SK-N-SH (cell line): ENCODE data around the gene CUL9. TPM values are rescaled to one million over a fixed set of nuclear protein-coding genes. Genes with fewer than 3 reads are reported as not detected.

Experiments
- CTCF ChIA-PET: fragments of 300-600, 350-600 bp; formaldehyde crosslinking; extraction: SDS; loops from one replicate; lab custom pipeline; 2021; lab: Yijun Ruan, JAX
- POLR2A ChIA-PET: fragments of 350-600 bp; sonication (Branson Sonifier 250); formaldehyde crosslinking; extraction: SDS; loops from one replicate; lab custom pipeline; 2020; ENCODE audit warnings: antibody characterized with exemption, inconsistent platforms; lab: Yijun Ruan, JAX
- DNase-seq: peaks from one replicate; pipeline ENCODE4 v3.0.0; 2012
- H2AFZ ChIP-seq: fragments of 200-600 bp; sonication (generic); 2 replicates; pipeline ENCODE4 v1.8.1; 2016; ENCODE audit warnings: antibody characterized with exemption, mild to moderate bottlenecking, low read depth
- H3F3A ChIP-seq: fragments of 200-600 bp; sonication (generic); replicated peaks from 2 replicates; pipeline ENCODE3; 2016; ENCODE audit warnings: antibody characterized with exemption, mild to moderate bottlenecking; ENCODE audit not compliant: insufficient read depth
- H3K27ac ChIP-seq, 2 experiments: fragments of 200-500 bp in 1 of 2; fragments of 200-600 bp in 1 of 2; sonication (Bioruptor generic) in 1 of 2; sonication (generic), shearing (Covaris generic) in 1 of 2; 2 replicates each; pipeline versions ENCODE4 v1.5.1 to v1.6.1; 2014 to 2016; ENCODE audit warnings: low read depth in 2 of 2, inconsistent platforms in 1 of 2, low read length in 1 of 2, mild to moderate bottlenecking in 1 of 2, mixed read lengths in 1 of 2
- H3K27me3 ChIP-seq: fragments of 200-600 bp; sonication (generic), shearing (Covaris generic); 2 replicates; pipeline ENCODE4 v1.6.1; 2016; ENCODE audit warnings: mixed run types; ENCODE audit not compliant: insufficient read depth
- H3K36me3 ChIP-seq, 2 experiments: fragments of 200-500 bp in 1 of 2; fragments of 200-600 bp in 1 of 2; sonication (Bioruptor generic) in 1 of 2; sonication (generic) in 1 of 2; replicated peaks in 1 of 2; 2 replicates each; pipeline versions ENCODE3 to v1.5.1; 2014 to 2016; ENCODE audit warnings: low read length in 1 of 2, mild to moderate bottlenecking in 1 of 2; ENCODE audit not compliant: insufficient read depth in 2 of 2, control insufficient read depth in 1 of 2
- H3K4me1 ChIP-seq, 2 experiments: fragments of 200-500 bp in 1 of 2; fragments of 200-600 bp in 1 of 2; sonication (Bioruptor generic) in 1 of 2; sonication (generic), shearing (Covaris generic) in 1 of 2; 2 replicates each; pipeline versions ENCODE4 v1.5.1 to v1.6.1; 2014 to 2016; ENCODE audit warnings: low read depth in 1 of 2, low read length in 1 of 2, mixed run types in 1 of 2; ENCODE audit not compliant: insufficient read depth in 2 of 2, control insufficient read depth in 1 of 2
- H3K4me2 ChIP-seq: fragments of 200-600 bp; sonication (generic), shearing (Covaris generic); 2 replicates; pipeline ENCODE4 v1.6.1; 2017; ENCODE audit warnings: mixed run types
- H3K4me3 ChIP-seq, 2 experiments: fragments of 200-500 bp in 1 of 2; fragments of 200-600 bp in 1 of 2; sonication (Bioruptor generic) in 1 of 2; sonication (generic), shearing (Covaris generic) in 1 of 2; 2 replicates each; pipeline versions ENCODE4 v1.5.1 to v1.8.1; 2014 to 2016; ENCODE audit warnings: low read depth in 2 of 2, inconsistent platforms in 1 of 2, low read length in 1 of 2, mild to moderate bottlenecking in 1 of 2, mixed read lengths in 1 of 2, moderate library complexity in 1 of 2
- H3K79me2 ChIP-seq: fragments of 200-600 bp; sonication (generic); 2 replicates; pipeline ENCODE4 v1.8.1; 2017; ENCODE audit warnings: mild to moderate bottlenecking; ENCODE audit not compliant: insufficient read depth
- H3K9ac ChIP-seq: fragments of 200-600 bp; sonication (generic); 2 replicates; pipeline ENCODE4 v1.6.1; 2017; ENCODE audit warnings: mixed run types
- H3K9me2 ChIP-seq: fragments of 200-600 bp; sonication (generic); 2 replicates; pipeline ENCODE4 v1.6.1; 2017; ENCODE audit warnings: mixed run types
- H3K9me3 ChIP-seq: fragments of 200-600 bp; sonication (generic); 2 replicates; pipeline ENCODE4 v1.6.1; 2017; ENCODE audit warnings: mixed run types, mild to moderate bottlenecking, moderate library complexity
- H4K20me1 ChIP-seq: fragments of 200-600 bp; sonication (generic); 2 replicates; pipeline ENCODE4 v1.6.1; 2017; ENCODE audit warnings: mild to moderate bottlenecking, mixed run types; ENCODE audit not compliant: insufficient read depth
- CTCF ChIP-seq: fragments of 200-600 bp; sonication (generic); IDR thresholded peaks from 2 replicates; pipeline ENCODE4 v1.6.1; 2017; ENCODE audit warnings: antibody characterized with exemption, mild to moderate bottlenecking, moderate library complexity
- ELF1 ChIP-seq: IDR thresholded peaks from 2 replicates; pipeline ENCODE4 v1.4.0; 2012
- EZH2phosphoT487 ChIP-seq: fragments of 200-600 bp; sonication (generic); IDR thresholded peaks from 2 replicates; pipeline ENCODE4 v1.6.1; 2017; ENCODE audit warnings: low read depth, mixed run types, mild to moderate bottlenecking, antibody characterized with exemption, moderate library complexity, borderline replicate concordance
- FOSL2 ChIP-seq: IDR thresholded peaks from 2 replicates; pipeline ENCODE4 v1.4.0; 2012; ENCODE audit warnings: low read depth, mild to moderate bottlenecking, moderate library complexity, borderline replicate concordance
- GABPA ChIP-seq: IDR thresholded peaks from 2 replicates; pipeline ENCODE4 v1.4.0; 2012; ENCODE audit warnings: low read depth, mild to moderate bottlenecking
- IRF3 ChIP-seq: fragments of 150-350 bp; IDR thresholded peaks from 2 replicates; pipeline ENCODE4 v1.6.1; 2016; ENCODE audit warnings: mild to moderate bottlenecking, low read depth, low read length
- JUND ChIP-seq: IDR thresholded peaks from 2 replicates; pipeline ENCODE4 v1.4.0; 2012
- MEF2A ChIP-seq: IDR thresholded peaks from 2 replicates; pipeline ENCODE4 v1.4.0; 2012; ENCODE audit warnings: low read depth, borderline replicate concordance
- PBX3 ChIP-seq: IDR thresholded peaks from 2 replicates; pipeline ENCODE4; 2012
- POLR2AphosphoS5 ChIP-seq: IDR thresholded peaks from 2 replicates; pipeline ENCODE4 v1.6.1; 2012; ENCODE audit warnings: low read depth, low read length
- RAD21 ChIP-seq: IDR thresholded peaks from 2 replicates; pipeline ENCODE4 v1.6.1; 2012; ENCODE audit warnings: mild to moderate bottlenecking, low read length
- REST ChIP-seq: IDR thresholded peaks from 2 replicates; pipeline ENCODE4 v1.6.1; 2012; ENCODE audit warnings: mild to moderate bottlenecking, low read depth, low read length, moderate library complexity
- RFX5 ChIP-seq: IDR thresholded peaks from 2 replicates; pipeline ENCODE4 v1.6.1; 2012; ENCODE audit warnings: mild to moderate bottlenecking, improper control_type of control experiment, low read length
- SIN3A ChIP-seq: IDR thresholded peaks from 2 replicates; pipeline ENCODE4 v1.6.1; 2012; ENCODE audit warnings: low read depth, mild to moderate bottlenecking, low read length, moderate library complexity, borderline replicate concordance
- TAF1 ChIP-seq: IDR thresholded peaks from 2 replicates; pipeline ENCODE4 v1.6.1; 2012; ENCODE audit warnings: low read depth, mild to moderate bottlenecking, low read length, moderate library complexity, borderline replicate concordance
- USF1 ChIP-seq: IDR thresholded peaks from 2 replicates; pipeline ENCODE4 v1.4.0; 2012; ENCODE audit warnings: low read depth, borderline replicate concordance
- YY1 ChIP-seq: IDR thresholded peaks from 2 replicates; pipeline ENCODE4 v1.4.0; 2012; ENCODE audit warnings: low read depth, mild to moderate bottlenecking
- WGBS: methylation state at CpG from one replicate; pipeline ENCODE4 v1.1.6; 2017; ENCODE audit warnings: low lambda C conversion rate; 5-methylcytosine and 5-hydroxymethylcytosine counted together
- polyA plus RNA-seq, 3 experiments: library from polyadenylated mRNA; depleted of rRNA; stranded (reverse); fragments of >200 nt; gene quantifications; 2 replicates each; pipeline ENCODE4 v1.2.3, GENCODE V29; 2012

CUL9 gene
- polyA plus RNA-seq, 1 of the 3 experiments (the other 2 are of a cell fraction) = 37.7 TPM

- Histone ChIP-seq H3K9me3 (no peaks in the 10 kb centered on the region), H2AFZ (no peak overlapping the region), H3K9ac (no peak overlapping the region), H4K20me1 (no peaks in the 10 kb centered on the region), H3K4me1 (peaks cover 0 to 17% of the 10 kb centered on the region in 2 experiments; a peak in 1 of 4 replicates), H3K27me3 (no peaks in the 10 kb centered on the region), H3K9me2 (no peaks in the 10 kb centered on the region), H3K4me2 (no peak overlapping the region)
- TF ChIP-seq GABPA = no peak
- TF ChIP-seq USF1 = no peak
- no peak for TF ChIP-seq REST
- TF ChIP-seq ELF1 = no peak
- no peak for TF ChIP-seq FOSL2
- TF ChIP-seq RAD21 = no peak
- no peak for TF ChIP-seq SIN3A
- no peak for TF ChIP-seq MEF2A
- TF ChIP-seq POLR2AphosphoS5 = no peak
- TF ChIP-seq EZH2phosphoT487 = no peak
- TF ChIP-seq PBX3 = no peak
- TF ChIP-seq TAF1 = no peak
- no peak for TF ChIP-seq RFX5
- TF ChIP-seq JUND = no peak
- no peak for TF ChIP-seq CTCF
- TF ChIP-seq IRF3 = no peak
- no peak for TF ChIP-seq YY1
- TF ChIP-seq, all 33 proteins: peak for 0
- CTCF ChIA-PET = interaction anchor here (0.6 to 2.4 kb wide), 4 partner anchors 24 to 182 kb away, joined by 3 to 8 read pairs (median 5); partner anchors contain the start of gene DNPH1
- DNase-seq = no peak
- no peaks in the 10 kb centered on the region for H3F3A ChIP-seq
- H3K4me3 ChIP-seq = no peak overlapping the region
- 91% methylated on average over 10 of the region's 10 CpGs for WGBS
- H3K27ac ChIP-seq = no peak overlapping the region
- POLR2A ChIA-PET = interaction anchor here (1.0 kb wide), 1 partner anchor 9 kb away, joined by 3 read pairs; no protein-coding TSS in a partner anchor
- no peaks in the 10 kb centered on the region for H3K79me2 ChIP-seq
- H3K36me3 ChIP-seq = no peaks in the 10 kb centered on the region
Observed at GRCh38 chr6:43268782-43269272, 86.8 kb downstream of the CUL9 start.
